DND-41 (cell line): Measurements from ENCODE around the gene SFMBT2.

ENCODE experiments used
- ATAC-seq: fragments of 200-7000 bp; cut with Tn5 transposase; 3 replicates; pipeline ENCODE4 v1.9.1; 2021; ENCODE audit warnings: low read depth; ENCODE audit not compliant: insufficient read depth
- DNase-seq: peaks from one replicate; pipeline ENCODE4 v3.0.0-alpha.2; 2020
- H2AFZ ChIP-seq: 2 replicates; pipeline ENCODE4 v1.6.0; 2012; ENCODE audit warnings: low read depth, low read length
- H3K27ac ChIP-seq: 2 replicates; pipeline ENCODE4 v1.5.1; 2012; ENCODE audit warnings: low read length, inconsistent platforms
- H3K27me3 ChIP-seq: fragments of 200-600 bp; sonication (generic); 2 replicates; pipeline ENCODE4 v1.6.0; 2012; ENCODE audit warnings: low read length, mild to moderate bottlenecking, inconsistent platforms; ENCODE audit not compliant: insufficient read depth, poor library complexity
- H3K36me3 ChIP-seq: 2 replicates; pipeline ENCODE4 v1.5.1; 2012; ENCODE audit warnings: low read length, inconsistent platforms; ENCODE audit not compliant: insufficient read depth
- H3K4me1 ChIP-seq: 2 replicates; pipeline ENCODE4 v1.5.1; 2012; ENCODE audit warnings: mild to moderate bottlenecking, low read length; ENCODE audit not compliant: insufficient read depth
- H3K4me2 ChIP-seq: 2 replicates; pipeline ENCODE4 v1.6.0; 2012; ENCODE audit warnings: mild to moderate bottlenecking, moderate library complexity, low read length, inconsistent platforms; ENCODE audit not compliant: insufficient read depth
- H3K4me3 ChIP-seq, 2 experiments: fragments of 200-600 bp in 1 of 2; shearing (Covaris generic) in 1 of 2; 2 replicates each; pipeline ENCODE4 v1.5.1; 2012 to 2016; ENCODE audit warnings: inconsistent platforms in 2 of 2, low read length in 2 of 2, mild to moderate bottlenecking in 2 of 2, low read depth in 1 of 2, moderate library complexity in 1 of 2
- H3K79me2 ChIP-seq: 2 replicates; pipeline ENCODE4 v1.6.0; 2012; ENCODE audit warnings: low read length, inconsistent platforms; ENCODE audit not compliant: insufficient read depth
- H3K9ac ChIP-seq: 2 replicates; pipeline ENCODE4 v1.6.0; 2012; ENCODE audit warnings: low read depth, mild to moderate bottlenecking, inconsistent platforms, low read length, moderate library complexity
- H3K9me3 ChIP-seq: 2 replicates; pipeline ENCODE4 v1.5.1; 2012; ENCODE audit warnings: low read length, moderate library complexity, mild to moderate bottlenecking, inconsistent platforms; ENCODE audit not compliant: insufficient read depth, severe bottlenecking
- H4K20me1 ChIP-seq: 2 replicates; pipeline ENCODE4 v1.6.0; 2012; ENCODE audit warnings: low read length; ENCODE audit not compliant: insufficient read depth
- CTCF ChIP-seq: IDR thresholded peaks from 2 replicates; pipeline ENCODE4 v1.5.1; 2012; ENCODE audit warnings: borderline replicate concordance, low read length, moderate library complexity, mild to moderate bottlenecking; ENCODE audit not compliant: poor library complexity, severe bottlenecking; ENCODE audit errors: extremely low read depth
- EZH2 ChIP-seq: IDR thresholded peaks from 3 replicates; pipeline ENCODE4 v1.6.1; 2012; ENCODE audit warnings: borderline replicate concordance, low read depth, mild to moderate bottlenecking, moderate library complexity, low read length, inconsistent platforms; ENCODE audit not compliant: severe bottlenecking

The SFMBT2 gene

DNA sequence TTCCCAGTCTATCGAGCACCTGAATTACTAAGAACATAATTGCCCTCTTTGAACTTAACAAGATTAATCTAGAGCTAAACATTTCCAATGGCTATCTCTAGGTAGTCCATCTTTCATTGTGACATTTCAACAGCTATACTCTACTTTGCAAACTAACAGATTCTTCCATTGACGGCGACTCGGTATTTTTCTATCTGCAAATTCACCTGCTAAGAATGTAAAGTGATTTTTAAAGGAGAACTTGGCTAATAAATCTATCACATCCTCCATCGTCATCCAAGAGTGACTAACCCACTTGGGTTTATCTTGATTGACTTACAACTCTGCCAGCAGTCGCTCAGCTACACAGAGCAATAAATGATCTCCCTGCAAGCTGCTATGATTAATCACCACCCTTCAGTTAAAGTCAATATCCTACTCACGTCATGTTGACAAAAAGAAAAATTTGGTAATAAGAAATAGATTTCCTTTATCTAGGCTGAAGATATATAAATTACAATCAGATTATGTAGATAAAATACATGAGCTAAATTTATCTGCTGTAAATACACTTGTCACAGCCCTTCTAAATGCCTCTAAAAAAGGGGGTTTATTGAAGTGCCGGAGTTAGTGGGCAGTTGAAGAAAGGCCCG, 99.5 kb downstream of the SFMBT2 start:
- ATAC-seq (no peak), DNase-seq (no peak)
- no peak overlapping the region for H3K27ac ChIP-seq
- no peak overlapping the region for H2AFZ ChIP-seq
- H3K36me3 ChIP-seq = peaks cover 31% of the 10 kb centered on the region
- H3K9me3 ChIP-seq = no peaks in the 10 kb centered on the region
- H3K4me2 ChIP-seq = no peak overlapping the region
- H4K20me1 ChIP-seq = peaks cover 65% of the 10 kb centered on the region
- H3K4me1 ChIP-seq = no peaks in the 10 kb centered on the region
- no peaks in the 10 kb centered on the region for H3K27me3 ChIP-seq
- no peak overlapping the region for H3K4me3 ChIP-seq
- TF ChIP-seq EZH2 (no peak), CTCF (no peak)
- H3K79me2 ChIP-seq = peaks cover 99% of the 10 kb centered on the region
- H3K9ac ChIP-seq = no peak overlapping the region

DNA sequence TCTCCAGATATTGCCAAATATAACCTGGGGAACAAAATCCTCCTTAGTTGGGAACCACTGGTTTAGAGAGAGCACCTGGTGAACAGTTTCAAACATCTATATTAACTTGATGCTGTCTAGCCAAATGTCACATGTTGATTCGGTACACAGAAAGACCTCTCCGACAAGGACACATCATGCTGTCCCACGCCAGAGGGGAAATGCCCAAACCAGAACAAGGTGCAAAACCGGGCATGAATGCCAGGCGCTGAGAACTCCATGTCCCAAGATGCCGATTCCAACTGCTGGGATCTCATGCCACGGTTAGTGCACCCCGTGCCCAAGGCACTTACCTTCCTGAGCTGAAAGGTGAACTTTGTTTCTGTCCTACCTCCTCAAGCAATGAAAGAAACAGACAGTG, 100.8 kb downstream of the SFMBT2 start:
- no peak overlapping the region for H2AFZ ChIP-seq
- H3K36me3 ChIP-seq = peaks cover 27% of the 10 kb centered on the region
- H3K9me3 ChIP-seq = no peaks in the 10 kb centered on the region
- peaks cover 99% of the 10 kb centered on the region for H3K79me2 ChIP-seq
- no peaks in the 10 kb centered on the region for H3K27me3 ChIP-seq
- H3K27ac ChIP-seq = no peak overlapping the region
- H3K4me3 ChIP-seq = no peak overlapping the region
- TF ChIP-seq EZH2 (no peak), CTCF (no peak)
- peaks cover 63% of the 10 kb centered on the region for H4K20me1 ChIP-seq
- no peaks in the 10 kb centered on the region for H3K4me1 ChIP-seq
- H3K9ac ChIP-seq = no peak overlapping the region
- ATAC-seq (no peak), DNase-seq (no peak)
- H3K4me2 ChIP-seq = no peak overlapping the region

DNA sequence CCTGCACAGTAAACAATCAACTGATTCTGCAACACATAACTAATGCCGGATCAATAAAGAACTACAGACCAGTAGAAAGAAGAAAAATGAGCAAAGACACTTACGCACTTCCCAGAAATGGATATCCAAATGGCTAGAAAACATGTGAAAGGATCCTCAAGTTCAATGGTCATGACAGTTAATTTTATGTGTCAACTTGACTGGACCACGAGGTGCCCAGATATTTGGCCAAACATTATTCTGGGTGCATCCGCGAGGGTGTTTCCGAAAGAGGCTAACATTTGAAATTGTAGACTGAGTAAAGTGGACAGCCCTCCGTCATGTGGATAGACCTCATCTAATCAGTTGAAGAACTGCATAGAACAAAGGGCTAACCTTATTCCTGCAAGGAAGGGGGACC, 102.0 kb downstream of the SFMBT2 start:
- TF ChIP-seq CTCF = no peak
- no peak overlapping the region for H3K9ac ChIP-seq
- DNase-seq = no peak
- H3K4me1 ChIP-seq = no peaks in the 10 kb centered on the region
- H3K4me3 ChIP-seq = no peak overlapping the region
- peaks cover 66% of the 10 kb centered on the region for H4K20me1 ChIP-seq
- H3K4me2 ChIP-seq = no peak overlapping the region
- no peaks in the 10 kb centered on the region for H3K9me3 ChIP-seq
- H3K79me2 ChIP-seq = peaks cover 99% of the 10 kb centered on the region
- H3K36me3 ChIP-seq = peaks cover 32% of the 10 kb centered on the region
- no peak overlapping the region for H2AFZ ChIP-seq
- H3K27ac ChIP-seq = no peak overlapping the region
- no peaks in the 10 kb centered on the region for H3K27me3 ChIP-seq
- ATAC-seq = no peak

DNA sequence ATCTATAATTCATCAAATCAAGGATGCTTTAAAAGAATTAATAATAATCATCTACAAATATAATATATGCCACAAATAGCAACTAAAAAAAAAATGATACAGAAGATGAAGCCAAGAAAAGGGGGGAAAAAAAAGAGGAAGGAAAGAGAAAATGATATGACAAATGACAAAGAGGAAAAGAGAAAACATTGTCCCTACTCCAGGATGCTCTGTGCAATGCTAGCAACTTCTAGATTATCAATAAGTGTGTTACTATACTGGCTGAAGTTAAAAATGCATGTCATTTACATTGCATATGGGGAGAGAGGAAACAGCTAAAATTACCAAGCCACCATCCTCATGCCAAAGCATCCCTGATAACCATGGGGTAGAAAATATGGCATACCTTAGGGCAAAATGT, 104.2 kb downstream of the SFMBT2 start:
- no peak overlapping the region for H3K4me2 ChIP-seq
- peaks cover 100% of the 10 kb centered on the region for H3K79me2 ChIP-seq
- no peak overlapping the region for H3K9ac ChIP-seq
- ATAC-seq = no peak
- H3K27me3 ChIP-seq = no peaks in the 10 kb centered on the region
- H2AFZ ChIP-seq = no peak overlapping the region
- peaks cover 37% of the 10 kb centered on the region for H3K36me3 ChIP-seq
- H3K4me3 ChIP-seq = no peak overlapping the region
- no peaks in the 10 kb centered on the region for H3K9me3 ChIP-seq
- peaks cover 70% of the 10 kb centered on the region for H4K20me1 ChIP-seq
- no peaks in the 10 kb centered on the region for H3K4me1 ChIP-seq
- no peak overlapping the region for H3K27ac ChIP-seq
- TF ChIP-seq EZH2 (no peak), CTCF (no peak)
- DNase-seq = no peak
